Uterus (tissue), 4 donors: ENCODE measurements around the gene ADAMTS18. TPM values are rescaled to one million over a fixed set of nuclear protein-coding genes. Genes with fewer than 3 reads are reported as not detected.

ENCODE experiments used
- DNase-seq, 2 donors: peaks; one replicate each; pipeline ENCODE4 v3.0.0-alpha.2; 2019 to 2020
- H3K27ac ChIP-seq, 2 donors: fragments of 200-600 bp; sonication (generic); 1 replicate in 1 of 2; 2 replicates in 1 of 2; pipeline ENCODE4 v1.5.1; 2016 to 2018
- H3K27me3 ChIP-seq, 2 donors: fragments of 200-600 bp; sonication (generic); one replicate each; pipeline ENCODE4 v1.5.1; 2018 to 2019; ENCODE audit warnings: control low read depth in 1 of 2
- H3K36me3 ChIP-seq, 2 donors: fragments of 200-600 bp; sonication (generic); one replicate each; pipeline ENCODE4 v1.5.1; 2019; ENCODE audit warnings: control low read depth in 1 of 2
- H3K4me1 ChIP-seq, 2 donors: fragments of 200-600 bp; sonication (generic); one replicate each; pipeline ENCODE4 v1.5.1; 2018 to 2019; ENCODE audit warnings: control low read depth in 1 of 2
- H3K4me3 ChIP-seq, 2 donors: fragments of 200-600 bp; sonication (generic); 1 replicate in 1 of 2; 2 replicates in 1 of 2; pipeline ENCODE4 v1.5.1; 2018 to 2019; ENCODE audit warnings: mild to moderate bottlenecking in 1 of 2
- H3K9me3 ChIP-seq, 2 donors: fragments of 200-600 bp; sonication (generic); one replicate each; pipeline ENCODE4 v1.5.1; 2019; ENCODE audit warnings: control low read depth in 1 of 2
- POLR2A ChIP-seq, 2 donors: fragments of 450-650 bp; IDR thresholded peaks; one replicate each; pipeline ENCODE4 v1.6.1; 2016; ENCODE audit warnings: antibody characterized with exemption in 2 of 2, mild to moderate bottlenecking in 1 of 2, moderate library complexity in 1 of 2
- intact Hi-C: fragments of 100-400 bp; cut with DNase I; formaldehyde crosslinking; loops from one replicate; pipeline ENCODE4 v1.15.1; 2023; ENCODE audit warnings: low total_unique reads
- total RNA-seq, 4 donors: library from RNA; depleted of rRNA in 3 of 4; stranded (reverse); fragments of >200 nt in 3 of 4; gene quantifications; one replicate each; pipeline versions ENCODE4 v1.1.0 to v1.2.4, GENCODE V29; 2014 to 2023
- TF ChIP-seq, protein P1 (sequence below), 4 experiments: fragments of 200-600 bp in 2 of 4; fragments of 450-650 bp in 2 of 4; sonication (generic) in 2 of 4; IDR thresholded peaks; one replicate each; pipeline ENCODE4 v1.5.1; 2016 to 2019; ENCODE audit warnings: antibody characterized with exemption in 4 of 4, mild to moderate bottlenecking in 2 of 4, moderate library complexity in 1 of 4
- donor health status: DM: yes; HTN: yes; CAD: no.

ADAMTS18 gene
- total RNA-seq, 4 donors from 2014 or later, result 3.5 to 5.3 TPM; not detected in 2

DNA sequence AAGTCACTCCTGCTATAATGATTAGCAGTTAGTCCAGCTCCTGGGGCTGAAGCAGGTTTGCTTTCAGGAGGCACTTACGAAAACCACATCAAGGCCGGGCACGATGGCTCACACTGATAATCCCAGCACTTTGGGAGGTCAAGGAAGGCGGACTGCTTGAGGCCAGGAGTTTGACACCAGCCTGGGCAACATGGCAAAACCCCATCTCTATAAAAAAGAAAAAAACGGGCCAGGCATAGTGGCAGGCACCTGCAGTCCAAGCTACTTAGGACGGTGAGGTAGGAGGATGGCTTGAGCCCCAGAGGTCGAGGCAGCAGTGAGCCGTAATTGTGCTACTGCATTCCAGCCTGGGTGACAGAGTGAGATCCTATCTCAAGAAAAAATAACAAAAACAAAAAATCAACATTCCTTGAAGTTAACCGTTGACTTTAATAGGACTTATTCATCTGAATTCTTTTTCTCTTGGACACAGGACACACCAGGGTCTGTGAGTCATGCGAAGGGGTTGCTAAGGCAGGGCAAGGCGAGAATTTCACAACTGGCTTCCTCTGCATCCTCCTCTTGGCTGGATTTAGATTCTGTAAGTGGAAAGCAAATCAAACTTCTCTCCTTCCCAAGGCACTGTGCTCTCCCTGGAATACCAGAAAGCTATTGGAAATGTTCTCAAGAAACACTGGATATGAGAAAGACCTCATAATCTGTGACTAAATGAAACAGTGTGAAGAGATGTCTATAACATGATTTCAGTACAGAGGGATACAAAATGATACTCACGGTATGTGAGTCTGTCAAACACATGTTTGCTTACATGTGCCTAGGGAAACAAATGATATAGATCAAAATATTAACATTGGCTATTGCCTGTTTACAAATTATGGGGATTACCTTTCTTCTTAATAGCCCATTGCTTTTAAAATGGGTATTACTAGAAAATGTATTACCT, 136.1 kb downstream of the ADAMTS18 start:
- Histone ChIP-seq H3K4me3 (no peak overlapping the region), H3K4me1 (no peaks in the 10 kb centered on the region), H3K9me3 (no peaks in the 10 kb centered on the region), H3K36me3 (no peaks in the 10 kb centered on the region), H3K27ac (no peak overlapping the region), H3K27me3 (no peaks in the 10 kb centered on the region)
- peak; percentile 27 to 36 for DNase-seq
- intact Hi-C loops, result no loop called here
- TF ChIP-seq, protein P1, sequence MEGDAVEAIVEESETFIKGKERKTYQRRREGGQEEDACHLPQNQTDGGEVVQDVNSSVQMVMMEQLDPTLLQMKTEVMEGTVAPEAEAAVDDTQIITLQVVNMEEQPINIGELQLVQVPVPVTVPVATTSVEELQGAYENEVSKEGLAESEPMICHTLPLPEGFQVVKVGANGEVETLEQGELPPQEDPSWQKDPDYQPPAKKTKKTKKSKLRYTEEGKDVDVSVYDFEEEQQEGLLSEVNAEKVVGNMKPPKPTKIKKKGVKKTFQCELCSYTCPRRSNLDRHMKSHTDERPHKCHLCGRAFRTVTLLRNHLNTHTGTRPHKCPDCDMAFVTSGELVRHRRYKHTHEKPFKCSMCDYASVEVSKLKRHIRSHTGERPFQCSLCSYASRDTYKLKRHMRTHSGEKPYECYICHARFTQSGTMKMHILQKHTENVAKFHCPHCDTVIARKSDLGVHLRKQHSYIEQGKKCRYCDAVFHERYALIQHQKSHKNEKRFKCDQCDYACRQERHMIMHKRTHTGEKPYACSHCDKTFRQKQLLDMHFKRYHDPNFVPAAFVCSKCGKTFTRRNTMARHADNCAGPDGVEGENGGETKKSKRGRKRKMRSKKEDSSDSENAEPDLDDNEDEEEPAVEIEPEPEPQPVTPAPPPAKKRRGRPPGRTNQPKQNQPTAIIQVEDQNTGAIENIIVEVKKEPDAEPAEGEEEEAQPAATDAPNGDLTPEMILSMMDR (IDR thresholded peaks at IDR 0.05), result no peak
- TF ChIP-seq POLR2A (IDR thresholded peaks at IDR 0.05), result no peak

DNA sequence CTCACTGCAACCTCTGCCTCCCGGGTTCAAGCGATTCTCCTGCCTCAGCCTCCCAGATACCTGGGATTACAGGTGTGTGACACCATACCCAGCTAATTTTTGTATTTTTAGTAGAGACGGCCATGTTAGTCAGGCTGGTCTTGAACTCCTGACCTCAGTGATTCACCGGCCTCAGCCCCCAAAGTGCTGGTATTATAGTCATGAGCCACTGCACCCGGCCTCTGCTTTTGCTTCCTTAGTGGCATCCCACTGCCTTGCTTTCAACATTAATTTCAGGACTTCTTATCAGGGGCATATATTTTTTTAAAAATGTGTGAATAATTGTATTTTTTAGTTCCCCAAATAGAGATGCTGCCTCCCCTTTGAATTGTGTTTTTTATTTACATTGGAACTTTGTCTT, 136.8 kb downstream of the ADAMTS18 start:
- intact Hi-C loops, result no loop called here
- no peaks in the 10 kb centered on the region for H3K4me1 ChIP-seq
- TF ChIP-seq POLR2A (IDR thresholded peaks at IDR 0.05), result no peak
- TF ChIP-seq, protein P1 (IDR thresholded peaks at IDR 0.05), result no peak
- DNase-seq, result no peak
- H3K4me3 ChIP-seq, result no peak overlapping the region
- H3K27ac ChIP-seq, result no peak overlapping the region
- H3K36me3 ChIP-seq, result no peaks in the 10 kb centered on the region
- H3K27me3 ChIP-seq, result no peaks in the 10 kb centered on the region
- no peaks in the 10 kb centered on the region for H3K9me3 ChIP-seq

DNA sequence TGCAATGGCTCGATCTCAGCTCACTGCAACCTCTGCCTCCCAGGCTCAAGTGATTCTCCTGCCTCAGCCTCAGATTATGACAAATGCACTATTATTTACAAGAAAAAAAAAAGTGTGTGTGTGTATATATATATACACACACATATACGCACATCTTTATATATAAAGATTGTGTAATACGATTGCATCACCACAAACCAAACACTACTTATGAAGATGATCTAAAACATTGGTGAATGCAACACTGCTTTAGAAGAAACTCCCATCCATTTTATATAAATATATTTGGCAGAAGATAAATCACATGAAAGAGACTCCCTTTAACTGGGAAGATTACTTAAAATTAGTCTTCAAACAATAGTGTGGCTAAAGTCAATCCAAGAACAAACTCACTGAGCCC, 138.9 kb downstream of the ADAMTS18 start:
- intact Hi-C loops, result no loop called here
- no peak for DNase-seq
- Histone ChIP-seq H3K27me3 (no peaks in the 10 kb centered on the region), H3K9me3 (no peaks in the 10 kb centered on the region), H3K4me1 (no peaks in the 10 kb centered on the region), H3K27ac (no peak overlapping the region), H3K36me3 (no peaks in the 10 kb centered on the region), H3K4me3 (no peak overlapping the region)
- TF ChIP-seq, protein P1 (IDR thresholded peaks at IDR 0.05), result no peak
- no peak for TF ChIP-seq POLR2A (IDR thresholded peaks at IDR 0.05)

DNA sequence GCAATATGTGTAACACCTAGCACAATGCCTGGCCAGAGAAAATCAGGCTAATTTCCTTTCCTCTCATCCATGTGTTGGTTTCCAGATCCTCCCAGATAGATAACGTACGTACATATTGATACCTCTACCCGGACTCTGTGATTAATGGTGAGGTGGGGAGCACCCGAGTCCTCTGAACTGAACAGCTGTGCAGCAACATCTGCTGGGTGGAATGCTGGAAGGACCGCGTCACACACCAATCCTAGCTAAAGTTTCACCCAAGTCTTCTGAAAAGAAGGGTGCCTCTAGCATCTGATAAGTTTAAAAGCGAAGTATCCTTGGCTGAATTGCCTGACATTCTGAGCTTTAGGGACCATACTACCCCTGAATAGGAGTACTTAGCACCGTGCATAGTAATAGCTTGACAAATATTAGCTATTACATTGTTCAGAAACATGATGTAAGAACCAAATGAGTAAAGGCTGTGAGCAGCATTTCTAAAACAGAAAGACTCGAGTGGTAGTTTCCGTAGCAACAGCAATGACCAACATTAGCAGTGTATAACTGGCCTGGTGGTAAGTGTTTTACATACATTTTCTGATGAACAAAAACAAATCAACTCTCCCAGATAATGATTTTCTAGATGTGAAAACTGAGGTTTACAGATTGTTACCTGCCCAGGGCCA, 144.3 kb downstream of the ADAMTS18 start:
- Histone ChIP-seq H3K27ac (no peak overlapping the region), H3K4me1 (no peaks in the 10 kb centered on the region), H3K27me3 (no peaks in the 10 kb centered on the region), H3K4me3 (no peak overlapping the region), H3K9me3 (no peaks in the 10 kb centered on the region), H3K36me3 (no peaks in the 10 kb centered on the region)
- TF ChIP-seq, protein P1 (IDR thresholded peaks at IDR 0.05), result no peak
- no peak for TF ChIP-seq POLR2A (IDR thresholded peaks at IDR 0.05)
- intact Hi-C loops, result no loop called here
- DNase-seq, result no peak

DNA sequence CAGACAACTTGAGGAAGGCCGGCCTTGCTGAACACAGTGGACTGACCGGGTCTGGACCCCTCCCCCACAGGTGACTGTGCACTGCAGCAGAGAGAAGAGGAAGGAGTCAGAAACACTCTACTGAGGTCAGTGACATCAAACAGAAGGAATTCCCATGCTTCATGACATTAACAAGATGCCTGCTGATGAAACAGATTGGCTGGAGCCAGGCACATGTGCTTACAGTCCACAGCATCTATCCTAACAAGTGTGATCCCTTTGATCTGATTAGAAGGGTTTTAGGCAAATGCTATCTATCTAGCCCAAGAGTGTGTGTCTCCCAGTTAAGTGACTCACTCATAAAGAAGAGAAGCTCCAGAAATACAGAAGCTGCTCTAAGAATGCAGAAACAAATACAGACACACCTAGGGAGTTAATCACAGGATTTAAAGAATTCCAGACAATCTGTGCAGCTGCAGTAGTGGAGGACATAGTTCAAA, 145.5 kb downstream of the ADAMTS18 start:
- TF ChIP-seq, protein P1 (IDR thresholded peaks at IDR 0.05), result no peak
- DNase-seq, result no peak
- intact Hi-C loops, result no loop called here

More for the DNA sequence above, 145.5 kb downstream of the ADAMTS18 start:
- no peak overlapping the region for H3K4me3 ChIP-seq
- no peaks in the 10 kb centered on the region for H3K4me1 ChIP-seq
- no peaks in the 10 kb centered on the region for H3K9me3 ChIP-seq
- H3K27me3 ChIP-seq, result no peaks in the 10 kb centered on the region
- H3K27ac ChIP-seq, result no peak overlapping the region
- no peaks in the 10 kb centered on the region for H3K36me3 ChIP-seq
